Suppressor macrophage treated with lipopolysaccharide for 1 hour (primary cell): ENCODE results near the gene C17orf50.

Source experiments
- DNase-seq, 3 donors: peaks; one replicate each; pipeline ENCODE4 v3.0.0-alpha.2; 2020 to 2022

C17orf50 gene

GRCh38 chr17:35752945-35753764, 7.5 kb upstream of the C17orf50 start, which contains the start of gene GAS2L2:
GAS2L2 (minus strand) TSS chr17:35753239; CDS start chr17:35752850, 389 bp downstream.
- DNase-seq, result no peak

GRCh38 chr17:35757243-35757642, 3.4 kb upstream of the C17orf50 start:
- DNase-seq, result no peak

- DNase-seq, result no peak
These were observed 914 bp downstream of the C17orf50 start for GRCh38 chr17:35761601-35762000.

GRCh38 chr17:35763767-35764122, 3.1 kb downstream of the C17orf50 start:
- DNase-seq, result no peak

GRCh38 chr17:35764123-35764991, 3.7 kb downstream of the C17orf50 start:
- DNase-seq, result peak; percentile 92 to 97 (median 95)

GRCh38 chr17:35765086-35765710, 4.5 kb downstream of the C17orf50 start:
- no peak for DNase-seq

- no peak for DNase-seq
These were observed 5.2 kb downstream of the C17orf50 start for GRCh38 chr17:35765756-35766488.

GRCh38 chr17:35766489-35766877, 5.8 kb downstream of the C17orf50 start:
- DNase-seq, result no peak

GRCh38 chr17:35766903-35767510, 6.3 kb downstream of the C17orf50 start:
- DNase-seq, result peak; percentile 55 to 59 (median 57)

- no peak for DNase-seq
These were observed 8.1 kb downstream of the C17orf50 start for GRCh38 chr17:35768797-35769196.

GRCh38 chr17:35769895-35770486, 9.3 kb downstream of the C17orf50 start:
- DNase-seq, result no peak

- DNase-seq, result no peak
These were observed 12.4 kb downstream of the C17orf50 start for GRCh38 chr17:35773129-35773528.

GRCh38 chr17:35773679-35774425, 13.2 kb downstream of the C17orf50 start:
- no peak for DNase-seq

GRCh38 chr17:35774499-35774898, 13.8 kb downstream of the C17orf50 start:
- DNase-seq, result no peak

- no peak for DNase-seq
These were observed 14.4 kb downstream of the C17orf50 start for GRCh38 chr17:35775039-35775438.

- no peak for DNase-seq
These were observed 14.9 kb downstream of the C17orf50 start for GRCh38 chr17:35775583-35775982.

- DNase-seq, result no peak
These were observed 18.0 kb downstream of the C17orf50 start for GRCh38 chr17:35778641-35779196.

- no peak for DNase-seq
These were observed 20.3 kb downstream of the C17orf50 start for GRCh38 chr17:35780950-35781349.

- DNase-seq, result no peak
These were observed 24.2 kb downstream of the C17orf50 start for GRCh38 chr17:35784895-35785294.

GRCh38 chr17:35786941-35787432, 26.3 kb downstream of the C17orf50 start:
- no peak for DNase-seq
